GM12878 (cell line): ENCODE data around the gene LY6G5B. TPM values are rescaled to one million over a fixed set of nuclear protein-coding genes. Genes with fewer than 3 reads are reported as not detected.

ENCODE experiments used
- CREB1 ChIP-seq: IDR thresholded peaks from 2 replicates; pipeline ENCODE4 v1.6.1; 2012; ENCODE audit warnings: low read depth, mild to moderate bottlenecking, inconsistent platforms
- HCFC1 ChIP-seq: fragments of 150-350 bp; IDR thresholded peaks from 2 replicates; pipeline ENCODE4 v1.6.1; 2014; ENCODE audit warnings: low read length
- IKZF1 ChIP-seq: fragments of 450-650 bp; conservative IDR thresholded peaks from 2 replicates; pipeline ENCODE4 v1.6.1; 2017; ENCODE audit warnings: antibody characterized with exemption, mild to moderate bottlenecking
- JUNB ChIP-seq: IDR thresholded peaks from 2 replicates; pipeline ENCODE4 v1.6.1; 2016; ENCODE audit warnings: antibody characterized with exemption, mild to moderate bottlenecking
- KDM1A ChIP-seq: fragments of 200-600 bp; sonication (generic); IDR thresholded peaks from 2 replicates; pipeline ENCODE4 v1.6.1; 2016; ENCODE audit warnings: borderline replicate concordance
- LARP7 ChIP-seq: fragments of 450-650 bp; IDR thresholded peaks from 2 replicates; pipeline ENCODE4 v1.6.1; 2017; ENCODE audit warnings: mild to moderate bottlenecking
- MXI1 ChIP-seq: fragments of 150-350 bp; IDR thresholded peaks from 2 replicates; pipeline ENCODE4 v1.6.1; 2011; ENCODE audit warnings: low read depth, mild to moderate bottlenecking, inconsistent platforms, low read length, improper control_type of control experiment
- NKRF ChIP-seq: fragments of 450-650 bp; conservative IDR thresholded peaks from 2 replicates; pipeline ENCODE4 v1.6.1; 2017; ENCODE audit warnings: mild to moderate bottlenecking, moderate library complexity
- NR2F1 ChIP-seq: fragments of 450-650 bp; conservative IDR thresholded peaks from 2 replicates; pipeline ENCODE4 v1.6.1; 2017; ENCODE audit warnings: mild to moderate bottlenecking
- PAX8 ChIP-seq: fragments of 450-650 bp; IDR thresholded peaks from 2 replicates; pipeline ENCODE4 v1.6.1; 2017; ENCODE audit warnings: mild to moderate bottlenecking, moderate library complexity
- SIN3A ChIP-seq: IDR thresholded peaks from 2 replicates; pipeline ENCODE4 v1.6.1; 2012; ENCODE audit warnings: low read depth, low read length, improper control_type of control experiment
- SKIL ChIP-seq: fragments of 450-650 bp; IDR thresholded peaks from 2 replicates; pipeline ENCODE4 v1.6.1; 2017; ENCODE audit warnings: mild to moderate bottlenecking, low read depth, inconsistent platforms; ENCODE audit not compliant: poor library complexity, severe bottlenecking
- SMAD1 ChIP-seq: fragments of 450-650 bp; IDR thresholded peaks from 2 replicates; pipeline ENCODE4 v1.6.1; 2018; ENCODE audit warnings: mild to moderate bottlenecking, low read depth; ENCODE audit not compliant: partially characterized antibody
- SMAD5 ChIP-seq: IDR thresholded peaks from 2 replicates; pipeline ENCODE4 v1.6.1; 2016; ENCODE audit warnings: antibody characterized with exemption, low read depth
- SPI1 ChIP-seq: IDR thresholded peaks from 2 replicates; pipeline ENCODE4 v1.6.1; 2011; ENCODE audit warnings: low read depth, mild to moderate bottlenecking, low read length, moderate library complexity, borderline replicate concordance; ENCODE audit not compliant: insufficient read depth
- TAF1 ChIP-seq: IDR thresholded peaks from 2 replicates; pipeline ENCODE4 v1.6.1; 2011; ENCODE audit warnings: mild to moderate bottlenecking, low read depth, low read length, borderline replicate concordance
- ZNF217 ChIP-seq: fragments of 450-650 bp; IDR thresholded peaks from 2 replicates; pipeline ENCODE4 v1.6.1; 2017; ENCODE audit warnings: antibody characterized with exemption, mild to moderate bottlenecking
- polyA plus RNA-seq, 11 experiments: library from polyadenylated mRNA; depleted of rRNA in 4 of 11; unstranded in 6 of 11; stranded (reverse) in 5 of 11; fragments of >200 nt; fragmentation: Nextera tagmentation in 4 of 11; fragmentation: Illumina TruSeq in 1 of 11; extraction: Ambion mirVana in 4 of 11; extraction: Trizol in 1 of 11; gene quantifications; 1 replicate in 1 of 11; 2 replicates in 10 of 11; pipeline versions ENCODE4 v1.2.1 to v1.2.3, GENCODE V29; 2011 to 2016; ENCODE audit warnings: inconsistent platforms in 2 of 11, missing spikeins in 2 of 11, low read depth in 1 of 11
- total RNA-seq, 4 experiments: library from RNA; depleted of rRNA in 3 of 4; stranded (reverse); fragments of >200 nt in 3 of 4; fragmentation: Illumina TruSeq in 1 of 4; extraction: Trizol in 1 of 4; gene quantifications; 2 replicates each; pipeline versions ENCODE4 v1.2.1 to v1.2.3, GENCODE V29; 2013 to 2021
- TF ChIP-seq, protein P1 (sequence below): fragments of 450-650 bp; IDR thresholded peaks from 2 replicates; pipeline ENCODE4 v1.6.1; 2018; ENCODE audit warnings: mild to moderate bottlenecking, low read depth, moderate library complexity; ENCODE audit not compliant: partially characterized antibody
- TF ChIP-seq, protein P2 (sequence below): fragments of 450-650 bp; IDR thresholded peaks from 2 replicates; pipeline ENCODE4 v1.6.1; 2017; ENCODE audit warnings: mild to moderate bottlenecking, moderate library complexity

Gene LY6G5B
- total and polyA plus RNA-seq, 10 of the 15 experiments (the other 5 are each of a cell fraction or from before 2014, with no cell fraction given), result 3.2 to 16.5 (median 7.5) TPM

DNA sequence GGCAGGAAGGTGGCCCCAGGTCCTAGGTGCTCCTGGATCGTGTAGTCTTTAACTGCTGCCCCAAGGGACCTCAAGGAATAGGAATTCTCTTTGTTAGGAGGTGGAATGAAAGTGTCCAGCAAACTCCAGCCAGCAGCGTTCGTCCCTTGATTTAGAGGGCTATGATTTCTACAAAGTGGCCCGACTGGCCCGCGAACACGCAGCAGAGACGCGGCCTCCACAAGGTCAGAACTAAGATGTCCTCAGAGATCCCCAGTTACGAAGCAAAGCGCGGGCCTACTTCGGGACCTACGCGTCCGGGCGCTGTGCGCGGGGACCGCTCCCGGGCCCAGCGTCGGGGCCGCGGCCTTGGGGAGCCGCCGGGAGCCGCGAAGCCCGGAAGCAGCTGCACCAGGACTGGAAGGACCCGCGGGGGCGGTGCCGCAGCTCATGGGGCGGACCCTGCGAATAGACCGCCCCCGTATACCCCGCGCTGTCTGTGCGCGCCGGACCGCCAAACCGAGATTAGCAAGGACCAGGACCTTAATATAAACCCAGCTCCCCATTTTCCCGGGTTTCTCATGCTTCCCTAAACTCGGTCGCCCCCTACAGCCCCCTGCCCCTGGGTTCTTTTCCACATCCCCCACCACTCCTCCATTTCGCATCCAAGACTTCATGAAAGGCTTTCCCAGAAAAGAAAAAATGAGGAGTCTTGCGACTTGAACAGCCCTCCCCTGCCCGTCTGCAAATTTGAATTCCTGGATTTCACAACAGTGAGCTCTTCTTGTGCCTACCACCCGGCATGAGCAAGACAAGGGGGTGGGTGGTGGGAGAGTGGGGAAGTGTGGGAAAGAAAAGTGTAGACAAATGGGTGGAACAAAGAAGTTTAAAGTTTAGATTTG is 9.2 kb upstream of the LY6G5B start, which contains the start of gene C6orf47 (continued):
- TF ChIP-seq SKIL (no peak), SMAD1 (no peak), KDM1A (no peak), SMAD5 (peak; percentile 59; the same call in 1 of the 2 replicates), NR2F1 (peak; percentile 38; the same call in 1 of the 2 replicates), SPI1 (no peak), JUNB (no peak), HCFC1 (peak; percentile 27), TAF1 (peak; percentile 82; the same call in 1 of the 2 replicates), PAX8 (no peak), ZNF217 (no peak), CREB1 (no peak), SIN3A (peak; percentile 74; the same call in 1 of the 2 replicates), NKRF (peak; percentile 92), LARP7 (peak; percentile 80), MXI1 (peak; percentile 61), IKZF1 (peak; percentile 83)
- TF ChIP-seq, protein P1, sequence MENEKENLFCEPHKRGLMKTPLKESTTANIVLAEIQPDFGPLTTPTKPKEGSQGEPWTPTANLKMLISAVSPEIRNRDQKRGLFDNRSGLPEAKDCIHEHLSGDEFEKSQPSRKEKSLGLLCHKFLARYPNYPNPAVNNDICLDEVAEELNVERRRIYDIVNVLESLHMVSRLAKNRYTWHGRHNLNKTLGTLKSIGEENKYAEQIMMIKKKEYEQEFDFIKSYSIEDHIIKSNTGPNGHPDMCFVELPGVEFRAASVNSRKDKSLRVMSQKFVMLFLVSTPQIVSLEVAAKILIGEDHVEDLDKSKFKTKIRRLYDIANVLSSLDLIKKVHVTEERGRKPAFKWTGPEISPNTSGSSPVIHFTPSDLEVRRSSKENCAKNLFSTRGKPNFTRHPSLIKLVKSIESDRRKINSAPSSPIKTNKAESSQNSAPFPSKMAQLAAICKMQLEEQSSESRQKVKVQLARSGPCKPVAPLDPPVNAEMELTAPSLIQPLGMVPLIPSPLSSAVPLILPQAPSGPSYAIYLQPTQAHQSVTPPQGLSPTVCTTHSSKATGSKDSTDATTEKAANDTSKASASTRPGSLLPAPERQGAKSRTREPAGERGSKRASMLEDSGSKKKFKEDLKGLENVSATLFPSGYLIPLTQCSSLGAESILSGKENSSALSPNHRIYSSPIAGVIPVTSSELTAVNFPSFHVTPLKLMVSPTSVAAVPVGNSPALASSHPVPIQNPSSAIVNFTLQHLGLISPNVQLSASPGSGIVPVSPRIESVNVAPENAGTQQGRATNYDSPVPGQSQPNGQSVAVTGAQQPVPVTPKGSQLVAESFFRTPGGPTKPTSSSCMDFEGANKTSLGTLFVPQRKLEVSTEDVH, result peak; percentile 49
- TF ChIP-seq, protein P2, sequence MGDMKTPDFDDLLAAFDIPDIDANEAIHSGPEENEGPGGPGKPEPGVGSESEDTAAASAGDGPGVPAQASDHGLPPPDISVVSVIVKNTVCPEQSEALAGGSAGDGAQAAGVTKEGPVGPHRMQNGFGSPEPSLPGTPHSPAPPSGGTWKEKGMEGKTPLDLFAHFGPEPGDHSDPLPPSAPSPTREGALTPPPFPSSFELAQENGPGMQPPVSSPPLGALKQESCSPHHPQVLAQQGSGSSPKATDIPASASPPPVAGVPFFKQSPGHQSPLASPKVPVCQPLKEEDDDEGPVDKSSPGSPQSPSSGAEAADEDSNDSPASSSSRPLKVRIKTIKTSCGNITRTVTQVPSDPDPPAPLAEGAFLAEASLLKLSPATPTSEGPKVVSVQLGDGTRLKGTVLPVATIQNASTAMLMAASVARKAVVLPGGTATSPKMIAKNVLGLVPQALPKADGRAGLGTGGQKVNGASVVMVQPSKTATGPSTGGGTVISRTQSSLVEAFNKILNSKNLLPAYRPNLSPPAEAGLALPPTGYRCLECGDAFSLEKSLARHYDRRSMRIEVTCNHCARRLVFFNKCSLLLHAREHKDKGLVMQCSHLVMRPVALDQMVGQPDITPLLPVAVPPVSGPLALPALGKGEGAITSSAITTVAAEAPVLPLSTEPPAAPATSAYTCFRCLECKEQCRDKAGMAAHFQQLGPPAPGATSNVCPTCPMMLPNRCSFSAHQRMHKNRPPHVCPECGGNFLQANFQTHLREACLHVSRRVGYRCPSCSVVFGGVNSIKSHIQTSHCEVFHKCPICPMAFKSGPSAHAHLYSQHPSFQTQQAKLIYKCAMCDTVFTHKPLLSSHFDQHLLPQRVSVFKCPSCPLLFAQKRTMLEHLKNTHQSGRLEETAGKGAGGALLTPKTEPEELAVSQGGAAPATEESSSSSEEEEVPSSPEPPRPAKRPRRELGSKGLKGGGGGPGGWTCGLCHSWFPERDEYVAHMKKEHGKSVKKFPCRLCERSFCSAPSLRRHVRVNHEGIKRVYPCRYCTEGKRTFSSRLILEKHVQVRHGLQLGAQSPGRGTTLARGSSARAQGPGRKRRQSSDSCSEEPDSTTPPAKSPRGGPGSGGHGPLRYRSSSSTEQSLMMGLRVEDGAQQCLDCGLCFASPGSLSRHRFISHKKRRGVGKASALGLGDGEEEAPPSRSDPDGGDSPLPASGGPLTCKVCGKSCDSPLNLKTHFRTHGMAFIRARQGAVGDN, result peak; percentile 77; the same call in 1 of the 2 replicates
